ENCODE results near the gene MSMB.
"Not testable (repeated sequence)": the region's sequence is repeated elsewhere in the genome, so short reads cannot be mapped to it uniquely, and the experiment has no call there.

Gene MSMB

DNA sequence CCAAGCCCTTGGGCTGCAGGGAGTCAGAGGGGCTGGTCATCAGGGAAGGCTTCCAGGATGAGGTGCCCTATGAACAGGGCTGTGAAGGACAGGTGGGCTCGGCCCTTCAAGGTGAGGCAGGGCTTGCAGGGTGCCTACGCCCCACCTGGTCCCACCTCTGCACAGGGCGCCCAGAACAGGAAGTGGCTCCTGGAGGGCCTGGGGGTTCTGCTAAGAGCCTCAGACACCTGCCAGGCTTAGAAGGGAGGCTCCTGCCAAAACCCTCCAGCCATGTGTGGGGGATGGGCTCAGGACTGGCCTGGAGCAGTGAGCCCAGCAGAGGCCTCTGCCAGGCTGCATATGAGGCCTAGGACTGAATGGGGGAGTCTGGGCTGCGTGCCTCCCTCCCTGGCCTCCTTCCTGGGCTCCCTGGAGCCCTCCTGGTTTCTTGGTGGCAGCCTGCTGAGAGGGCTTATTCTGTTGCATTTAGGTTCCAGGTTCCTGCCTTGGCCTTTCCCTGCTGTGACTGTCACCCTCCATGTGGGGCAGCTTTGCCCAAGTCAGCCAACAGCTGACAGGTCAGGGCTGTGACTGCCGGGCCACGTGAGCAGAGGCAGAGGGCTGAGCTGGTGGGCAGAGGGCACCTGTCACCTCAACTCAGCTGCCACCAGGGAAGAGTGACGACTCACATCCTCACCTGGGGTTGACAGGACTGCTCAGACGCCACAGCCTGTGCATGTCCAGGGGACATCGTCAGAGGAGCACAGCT, 45.2 kb upstream of the MSMB start:
- TF ChIP-seq, protein P1, sequence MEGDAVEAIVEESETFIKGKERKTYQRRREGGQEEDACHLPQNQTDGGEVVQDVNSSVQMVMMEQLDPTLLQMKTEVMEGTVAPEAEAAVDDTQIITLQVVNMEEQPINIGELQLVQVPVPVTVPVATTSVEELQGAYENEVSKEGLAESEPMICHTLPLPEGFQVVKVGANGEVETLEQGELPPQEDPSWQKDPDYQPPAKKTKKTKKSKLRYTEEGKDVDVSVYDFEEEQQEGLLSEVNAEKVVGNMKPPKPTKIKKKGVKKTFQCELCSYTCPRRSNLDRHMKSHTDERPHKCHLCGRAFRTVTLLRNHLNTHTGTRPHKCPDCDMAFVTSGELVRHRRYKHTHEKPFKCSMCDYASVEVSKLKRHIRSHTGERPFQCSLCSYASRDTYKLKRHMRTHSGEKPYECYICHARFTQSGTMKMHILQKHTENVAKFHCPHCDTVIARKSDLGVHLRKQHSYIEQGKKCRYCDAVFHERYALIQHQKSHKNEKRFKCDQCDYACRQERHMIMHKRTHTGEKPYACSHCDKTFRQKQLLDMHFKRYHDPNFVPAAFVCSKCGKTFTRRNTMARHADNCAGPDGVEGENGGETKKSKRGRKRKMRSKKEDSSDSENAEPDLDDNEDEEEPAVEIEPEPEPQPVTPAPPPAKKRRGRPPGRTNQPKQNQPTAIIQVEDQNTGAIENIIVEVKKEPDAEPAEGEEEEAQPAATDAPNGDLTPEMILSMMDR (IDR thresholded peaks at IDR 0.05; ENCODE audit: borderline replicate concordance, insufficient read depth, low read depth, low read length) = no peak
- H3K4me3 ChIP-seq (ENCODE audit: low read depth, low read length) = no peak overlapping the region

DNA sequence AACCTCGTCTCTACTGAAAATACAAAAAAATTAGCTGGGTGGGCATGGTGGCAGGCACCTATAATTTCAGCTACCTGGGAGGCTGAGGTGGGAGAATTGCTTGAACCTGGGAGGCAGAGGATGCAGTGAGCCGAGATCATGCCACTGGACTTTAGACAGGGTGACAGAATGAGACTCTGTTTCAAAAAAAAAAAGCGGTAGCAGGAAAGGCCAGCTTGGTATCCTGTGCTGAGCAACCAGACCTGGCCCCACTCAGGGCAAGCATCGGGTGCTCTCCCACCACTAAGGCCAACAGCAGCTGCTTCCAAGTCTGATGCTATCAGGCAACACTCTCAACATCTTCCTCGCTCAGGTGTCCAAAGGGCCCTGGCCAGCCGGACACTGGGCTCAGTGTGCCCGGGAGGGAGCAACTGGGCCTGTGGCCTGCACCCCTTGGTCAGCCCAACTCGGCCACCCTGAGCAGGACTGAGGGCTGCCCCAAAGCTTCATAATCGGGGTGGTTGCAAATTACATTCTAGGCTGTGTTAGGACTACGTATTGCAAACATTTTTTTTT, 44.3 kb upstream of the MSMB start:
- TF ChIP-seq, protein P1 (IDR thresholded peaks at IDR 0.05; ENCODE audit: borderline replicate concordance, insufficient read depth, low read depth, low read length) = no peak
- H3K4me3 ChIP-seq (ENCODE audit: low read depth, low read length) = no peak overlapping the region

DNA sequence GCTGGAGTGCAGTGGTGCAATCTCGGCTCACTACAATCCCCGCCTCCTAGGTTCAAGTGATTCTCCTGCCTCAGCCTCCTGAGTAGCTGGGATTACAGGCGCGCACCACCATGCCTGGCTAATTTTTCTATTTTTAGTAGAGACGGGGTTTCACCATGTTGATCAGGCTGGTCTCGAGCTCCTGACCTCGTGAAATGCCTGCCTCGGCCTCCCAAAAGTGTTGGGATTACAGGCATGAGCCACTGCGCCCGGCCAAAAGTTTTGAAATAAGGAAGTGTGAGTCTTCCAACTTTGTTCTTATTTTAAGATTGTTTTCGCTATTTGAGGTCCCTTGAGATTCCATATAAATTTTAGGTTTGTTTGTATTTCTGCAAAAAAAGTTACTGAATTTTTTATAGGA, 41.3 kb upstream of the MSMB start:
- not testable (repeated sequence) for H3K4me3 ChIP-seq (ENCODE audit: low read depth, low read length)

- TF ChIP-seq, protein P1 (IDR thresholded peaks at IDR 0.05; ENCODE audit: borderline replicate concordance, insufficient read depth, low read depth, low read length) = no peak
- no peak overlapping the region for H3K4me3 ChIP-seq (ENCODE audit: low read depth, low read length)
Observed at GRCh38 chr10:46084321-46085165, 38.5 kb upstream of the MSMB start.

DNA sequence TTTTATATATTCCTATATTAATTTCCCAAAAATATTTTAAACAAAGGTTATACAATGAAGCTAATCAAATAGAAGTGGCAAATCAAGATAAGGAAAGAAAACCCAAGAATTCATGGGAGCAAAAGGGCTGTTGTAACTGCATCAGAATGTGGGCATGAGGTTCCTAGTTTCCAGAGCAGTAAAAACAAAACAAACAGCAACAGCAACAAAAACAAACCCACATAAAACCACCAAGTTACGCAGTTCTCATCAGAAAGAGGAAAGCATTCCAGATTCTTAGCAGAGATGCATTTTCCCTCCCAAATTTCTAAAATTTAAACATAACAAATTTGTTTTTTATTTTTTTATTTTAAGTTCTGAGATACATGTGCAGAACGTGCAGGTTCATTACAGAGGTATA, 34.8 kb upstream of the MSMB start:
- TF ChIP-seq, protein P1 (IDR thresholded peaks at IDR 0.05; ENCODE audit: borderline replicate concordance, insufficient read depth, low read depth, low read length) = no peak
- H3K4me3 ChIP-seq (ENCODE audit: low read depth, low read length) = no peak overlapping the region

GRCh38 chr10:46079831-46080585, 33.9 kb upstream of the MSMB start:
- TF ChIP-seq, protein P1 (IDR thresholded peaks at IDR 0.05; ENCODE audit: borderline replicate concordance, insufficient read depth, low read depth, low read length) = no peak
- no peak overlapping the region for H3K4me3 ChIP-seq (ENCODE audit: low read depth, low read length)

All from GM12875 (cell line).